ENCODE measurements around the gene SCAF1.

SCAF1 gene, protein sequence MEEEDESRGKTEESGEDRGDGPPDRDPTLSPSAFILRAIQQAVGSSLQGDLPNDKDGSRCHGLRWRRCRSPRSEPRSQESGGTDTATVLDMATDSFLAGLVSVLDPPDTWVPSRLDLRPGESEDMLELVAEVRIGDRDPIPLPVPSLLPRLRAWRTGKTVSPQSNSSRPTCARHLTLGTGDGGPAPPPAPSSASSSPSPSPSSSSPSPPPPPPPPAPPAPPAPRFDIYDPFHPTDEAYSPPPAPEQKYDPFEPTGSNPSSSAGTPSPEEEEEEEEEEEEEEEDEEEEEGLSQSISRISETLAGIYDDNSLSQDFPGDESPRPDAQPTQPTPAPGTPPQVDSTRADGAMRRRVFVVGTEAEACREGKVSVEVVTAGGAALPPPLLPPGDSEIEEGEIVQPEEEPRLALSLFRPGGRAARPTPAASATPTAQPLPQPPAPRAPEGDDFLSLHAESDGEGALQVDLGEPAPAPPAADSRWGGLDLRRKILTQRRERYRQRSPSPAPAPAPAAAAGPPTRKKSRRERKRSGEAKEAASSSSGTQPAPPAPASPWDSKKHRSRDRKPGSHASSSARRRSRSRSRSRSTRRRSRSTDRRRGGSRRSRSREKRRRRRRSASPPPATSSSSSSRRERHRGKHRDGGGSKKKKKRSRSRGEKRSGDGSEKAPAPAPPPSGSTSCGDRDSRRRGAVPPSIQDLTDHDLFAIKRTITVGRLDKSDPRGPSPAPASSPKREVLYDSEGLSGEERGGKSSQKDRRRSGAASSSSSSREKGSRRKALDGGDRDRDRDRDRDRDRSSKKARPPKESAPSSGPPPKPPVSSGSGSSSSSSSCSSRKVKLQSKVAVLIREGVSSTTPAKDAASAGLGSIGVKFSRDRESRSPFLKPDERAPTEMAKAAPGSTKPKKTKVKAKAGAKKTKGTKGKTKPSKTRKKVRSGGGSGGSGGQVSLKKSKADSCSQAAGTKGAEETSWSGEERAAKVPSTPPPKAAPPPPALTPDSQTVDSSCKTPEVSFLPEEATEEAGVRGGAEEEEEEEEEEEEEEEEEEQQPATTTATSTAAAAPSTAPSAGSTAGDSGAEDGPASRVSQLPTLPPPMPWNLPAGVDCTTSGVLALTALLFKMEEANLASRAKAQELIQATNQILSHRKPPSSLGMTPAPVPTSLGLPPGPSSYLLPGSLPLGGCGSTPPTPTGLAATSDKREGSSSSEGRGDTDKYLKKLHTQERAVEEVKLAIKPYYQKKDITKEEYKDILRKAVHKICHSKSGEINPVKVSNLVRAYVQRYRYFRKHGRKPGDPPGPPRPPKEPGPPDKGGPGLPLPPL

DNA sequence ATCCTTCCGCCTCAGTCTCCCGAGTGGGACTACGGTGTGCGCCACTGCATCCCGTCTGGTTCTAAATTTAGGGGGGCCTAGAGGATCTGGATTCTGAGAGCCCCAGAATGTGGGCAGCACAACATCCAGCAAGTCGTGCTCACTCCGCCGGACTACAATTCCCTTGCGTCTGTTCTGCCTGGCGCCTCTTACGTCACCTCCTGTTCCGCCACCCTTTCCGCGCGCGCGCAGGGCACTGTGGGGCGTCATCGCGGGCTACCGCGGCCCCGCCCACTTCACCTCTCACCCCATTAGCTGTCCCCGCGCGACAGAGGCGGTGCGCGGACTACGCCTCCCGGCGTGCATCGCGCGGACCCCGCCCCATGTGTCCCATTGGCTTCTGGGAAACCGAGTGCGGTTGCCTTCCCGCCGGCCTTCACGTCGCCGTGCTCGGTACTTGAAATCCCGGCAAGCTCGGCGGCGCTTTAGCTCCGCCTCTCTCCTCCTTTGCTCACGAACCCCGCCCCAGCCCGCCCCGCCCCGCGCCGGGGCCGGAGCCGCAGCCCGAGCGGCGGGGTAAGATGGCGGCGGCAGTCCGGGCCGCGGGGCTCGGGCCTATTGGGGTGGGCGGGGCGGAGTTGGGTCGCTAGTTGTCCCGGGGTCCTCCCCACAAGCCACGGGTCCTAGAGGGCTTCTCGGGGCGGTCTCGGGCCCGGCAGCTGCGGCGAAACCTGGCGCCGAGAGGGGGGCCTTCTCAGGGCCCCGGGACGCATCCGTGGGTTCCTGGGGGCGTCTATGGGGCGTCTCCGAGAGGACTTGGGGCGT is at the start of gene SCAF1:
Gene SCAF1, plus strand, starts transcription at position 522 of the 804 bp plus-strand sequence. CDS start 2,818 bp downstream, outside the sequence.
- DNase-seq (ENCODE audit: low read depth in 2 of 2) = peak; percentile 98 to 100

DNA sequence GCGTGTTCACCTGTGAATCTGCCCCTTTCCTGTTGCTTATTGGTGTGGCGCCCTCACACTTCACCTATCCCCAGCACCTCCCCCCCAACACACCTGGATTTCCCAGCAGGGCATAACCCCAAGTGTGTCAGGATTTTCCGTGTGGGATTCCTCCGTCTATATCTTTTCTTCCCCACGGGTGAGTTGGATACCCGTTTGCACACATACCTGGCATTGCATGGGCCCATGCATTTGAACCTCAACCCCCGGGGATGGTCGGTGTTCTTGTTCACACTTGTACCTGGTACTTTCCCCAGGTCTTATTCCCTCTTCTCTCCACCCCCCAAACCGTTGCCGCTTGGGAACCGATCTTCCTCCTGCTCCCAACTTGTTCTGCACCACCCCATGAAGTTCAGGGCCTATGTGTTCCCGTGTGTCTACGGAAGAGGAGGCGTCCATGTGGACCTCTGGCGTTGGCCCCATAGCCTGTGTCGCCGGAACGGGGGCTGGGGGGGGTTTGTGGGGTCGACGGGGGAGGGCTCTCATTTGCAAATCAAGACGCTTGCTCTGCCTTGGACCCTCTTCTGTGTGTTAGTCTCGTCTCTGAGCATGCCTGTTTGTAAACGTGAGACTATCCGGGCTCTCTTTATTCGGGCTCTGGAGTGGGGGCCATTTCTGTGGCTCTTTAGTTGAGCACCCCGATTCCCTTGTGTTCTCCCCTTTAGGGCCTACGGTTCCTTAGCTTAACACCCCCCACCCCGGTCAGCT is 49.4 kb upstream of the SCAF1 start:
- DNase-seq (ENCODE audit: low read depth in 2 of 2) = no peak

DNA sequence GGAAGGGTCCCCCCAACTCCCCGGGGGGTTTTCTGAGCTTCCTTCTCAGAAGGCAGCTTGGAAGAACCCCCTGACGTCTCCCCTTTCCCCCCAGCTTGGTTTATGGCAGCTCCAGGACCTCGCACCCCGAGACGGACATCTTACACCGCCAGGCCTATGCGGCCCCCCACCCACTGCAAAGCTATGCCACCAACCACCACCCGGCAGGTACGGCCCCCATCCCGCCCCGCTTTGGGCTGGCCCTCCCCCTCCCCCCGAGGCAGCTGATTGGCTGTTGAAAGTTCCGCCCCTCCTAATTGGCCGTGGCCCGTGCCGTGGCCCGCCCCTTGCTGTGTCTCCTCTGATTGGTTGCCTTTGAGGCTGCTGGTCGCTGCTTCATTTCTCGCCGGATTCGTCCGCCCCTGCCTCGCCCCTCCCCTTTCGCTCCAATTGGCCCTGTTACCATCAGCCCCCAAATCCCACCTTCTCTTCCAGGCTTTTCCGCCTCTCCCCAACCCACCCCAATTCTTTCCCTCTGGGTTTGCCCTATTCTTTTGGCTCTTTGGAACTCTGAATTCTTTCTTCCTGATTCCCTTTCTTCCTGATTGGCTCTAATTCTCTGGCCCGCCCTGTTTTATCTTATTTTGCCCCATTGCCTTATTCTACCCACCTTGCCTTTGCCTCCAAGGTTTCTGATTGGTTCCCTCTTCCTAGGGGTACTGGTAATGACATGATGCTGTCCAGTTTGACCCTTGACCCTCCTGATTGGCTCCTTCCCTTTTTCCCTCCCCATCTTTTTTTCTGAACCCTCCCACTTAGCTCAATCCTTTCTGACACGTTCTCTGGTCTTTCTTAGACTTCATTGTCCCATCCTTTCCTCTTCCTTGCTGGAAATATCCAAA is 48.5 kb upstream of the SCAF1 start:
- peak; percentile 77 to 89 for DNase-seq (ENCODE audit: low read depth in 2 of 2)

DNA sequence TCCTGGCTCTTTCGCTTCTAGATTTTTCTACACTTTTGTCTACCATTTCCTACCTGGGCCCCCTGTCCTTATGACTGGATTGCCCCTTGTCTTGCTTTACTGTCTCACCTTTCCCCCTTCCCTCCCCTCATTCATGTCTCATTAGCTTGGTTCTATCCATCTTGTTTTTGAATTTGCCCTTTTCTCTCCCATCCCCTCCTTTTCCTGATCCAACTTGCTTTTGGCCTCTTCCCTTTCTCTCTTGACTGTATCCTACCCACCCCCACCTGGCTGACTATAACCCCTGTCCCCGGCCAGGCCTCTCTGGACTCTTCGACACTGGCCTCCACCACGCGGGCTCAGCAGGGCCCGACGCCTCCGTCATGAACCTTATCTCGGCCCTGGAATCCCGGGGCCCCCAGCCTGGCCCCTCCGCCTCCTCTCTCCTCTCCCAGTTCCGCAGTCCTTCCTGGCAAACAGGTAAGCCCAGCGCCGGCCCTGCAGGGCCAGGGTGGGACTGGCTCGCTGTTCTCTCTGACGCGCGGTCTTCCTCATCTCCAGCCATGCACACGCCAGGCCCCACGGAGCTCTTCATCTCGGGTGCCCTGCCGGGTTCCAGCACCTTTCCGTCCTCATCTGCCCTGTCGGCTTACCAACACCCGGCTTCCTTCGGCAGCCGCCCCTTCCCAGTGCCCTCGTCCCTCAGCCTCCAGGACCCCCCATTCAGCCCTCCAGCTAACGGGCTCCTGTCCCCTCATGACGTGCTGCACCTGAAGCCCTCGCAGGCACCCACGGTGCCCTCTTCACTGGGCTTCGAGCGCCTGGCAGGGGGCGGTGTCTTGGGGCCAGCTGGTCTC is 47.6 kb upstream of the SCAF1 start:
- DNase-seq (ENCODE audit: low read depth in 2 of 2) = no peak

DNA sequence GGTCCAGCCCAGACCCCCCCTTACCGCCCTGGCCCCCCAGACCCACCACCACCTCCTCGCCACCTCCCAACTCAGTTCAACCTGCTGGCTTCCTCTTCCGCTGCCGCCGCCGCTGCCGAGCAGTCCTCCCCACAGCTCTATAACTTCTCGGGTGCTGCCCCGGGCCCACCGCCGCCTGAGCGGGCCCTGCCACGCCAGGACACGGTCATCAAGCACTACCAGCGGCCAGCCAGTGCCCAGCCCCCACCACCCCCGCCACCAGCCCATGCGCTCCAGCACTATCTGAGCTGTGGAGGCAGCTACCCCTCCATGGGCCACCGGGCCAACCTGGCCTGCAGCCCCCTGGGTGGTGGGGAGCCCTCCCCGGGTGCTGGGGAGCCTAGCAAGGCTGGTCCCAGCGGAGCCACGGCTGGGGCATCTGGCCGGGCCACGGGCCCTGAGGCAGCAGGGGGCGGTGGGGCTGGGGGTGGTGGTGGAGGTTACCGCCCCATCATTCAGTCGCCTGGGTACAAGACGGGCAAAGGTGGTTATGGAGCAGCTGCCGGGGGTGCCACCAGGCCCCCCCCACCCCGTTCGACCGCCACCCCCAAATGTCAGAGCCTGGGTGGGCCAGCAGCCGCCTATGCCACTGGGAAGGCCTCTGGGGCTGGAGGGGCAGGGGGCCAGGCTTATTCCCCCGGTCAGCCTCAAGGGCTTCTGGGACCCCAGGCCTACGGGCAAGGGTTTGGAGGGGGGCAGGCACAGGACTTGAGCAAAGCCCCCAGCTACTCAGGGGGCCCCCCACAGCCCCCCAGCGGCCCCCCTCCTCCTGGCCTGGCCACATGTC is 46.8 kb upstream of the SCAF1 start:
- DNase-seq (ENCODE audit: low read depth in 2 of 2) = no peak

DNA sequence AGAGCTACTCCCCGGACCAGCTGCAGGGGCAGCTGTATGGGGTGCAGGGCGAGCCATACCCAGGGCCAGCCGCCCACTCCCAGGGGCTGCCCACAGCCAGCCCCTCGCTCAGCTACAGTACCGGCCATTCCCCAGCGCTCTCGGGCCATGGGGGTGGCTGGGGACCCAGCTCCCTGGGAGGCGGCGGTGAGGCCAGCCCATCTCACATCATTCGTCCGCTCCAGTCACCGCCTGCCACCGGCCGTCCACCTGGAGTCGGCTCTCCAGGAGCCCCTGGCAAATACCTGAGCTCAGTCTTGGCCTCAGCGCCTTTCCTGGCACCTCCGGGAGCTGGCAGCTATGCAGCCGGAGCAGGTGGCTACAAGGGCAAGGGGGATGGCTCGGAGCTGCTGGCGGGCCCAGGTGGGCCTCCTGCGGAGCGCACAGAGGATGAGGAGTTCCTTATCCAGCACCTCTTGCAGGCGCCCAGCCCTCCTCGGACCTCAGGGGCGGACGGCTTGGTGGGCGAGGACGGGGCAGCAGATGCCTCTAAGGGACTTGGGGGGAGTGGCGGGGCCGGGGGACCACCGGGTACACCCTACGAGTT is 46.1 kb upstream of the SCAF1 start:
- DNase-seq (ENCODE audit: low read depth in 2 of 2) = no peak

DNA sequence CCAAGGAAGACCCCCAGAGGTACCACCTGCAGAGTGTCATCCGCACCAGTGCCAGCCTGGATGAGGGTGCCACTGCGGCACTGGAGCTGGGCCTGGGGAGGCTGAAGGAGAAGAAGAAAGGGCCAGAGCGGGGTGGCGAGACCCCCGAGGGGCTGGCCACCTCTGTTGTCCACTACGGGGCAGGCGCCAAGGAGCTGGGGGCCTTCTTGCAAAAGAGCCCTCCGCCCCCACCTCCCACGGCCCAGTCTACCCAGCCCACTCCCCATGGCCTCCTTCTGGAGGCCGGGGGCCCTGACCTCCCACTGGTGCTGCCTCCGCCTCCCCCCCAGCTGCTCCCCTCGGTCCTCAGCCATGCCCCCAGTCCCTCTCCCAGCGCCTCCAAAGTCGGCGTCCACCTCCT is 45.6 kb upstream of the SCAF1 start:
- DNase-seq (ENCODE audit: low read depth in 2 of 2) = no peak

DNA sequence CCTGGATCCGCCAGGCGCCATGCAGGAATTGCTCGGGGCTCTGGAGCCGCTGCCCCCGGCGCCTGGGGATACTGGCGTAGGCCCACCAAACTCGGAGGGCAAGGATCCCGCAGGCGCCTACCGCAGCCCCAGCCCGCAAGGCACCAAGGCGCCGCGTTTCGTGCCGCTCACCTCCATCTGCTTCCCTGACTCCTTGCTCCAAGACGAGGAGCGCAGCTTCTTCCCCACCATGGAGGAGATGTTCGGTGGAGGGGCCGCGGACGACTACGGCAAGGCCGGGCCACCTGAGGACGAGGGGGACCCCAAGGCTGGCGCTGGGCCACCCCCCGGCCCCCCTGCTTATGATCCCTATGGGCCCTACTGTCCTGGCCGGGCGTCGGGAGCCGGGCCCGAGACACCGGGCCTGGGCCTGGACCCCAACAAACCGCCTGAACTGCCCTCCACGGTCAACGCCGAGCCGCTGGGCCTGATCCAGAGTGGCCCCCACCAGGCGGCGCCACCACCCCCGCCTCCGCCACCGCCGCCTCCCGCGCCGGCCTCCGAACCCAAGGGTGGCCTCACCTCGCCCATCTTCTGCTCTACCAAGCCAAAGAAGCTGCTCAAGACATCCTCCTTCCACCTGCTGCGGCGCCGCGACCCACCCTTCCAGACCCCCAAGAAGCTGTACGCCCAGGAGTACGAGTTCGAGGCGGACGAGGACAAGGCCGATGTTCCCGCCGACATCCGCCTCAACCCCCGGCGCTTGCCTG is 44.9 kb upstream of the SCAF1 start:
- no peak for DNase-seq (ENCODE audit: low read depth in 2 of 2)

DNA sequence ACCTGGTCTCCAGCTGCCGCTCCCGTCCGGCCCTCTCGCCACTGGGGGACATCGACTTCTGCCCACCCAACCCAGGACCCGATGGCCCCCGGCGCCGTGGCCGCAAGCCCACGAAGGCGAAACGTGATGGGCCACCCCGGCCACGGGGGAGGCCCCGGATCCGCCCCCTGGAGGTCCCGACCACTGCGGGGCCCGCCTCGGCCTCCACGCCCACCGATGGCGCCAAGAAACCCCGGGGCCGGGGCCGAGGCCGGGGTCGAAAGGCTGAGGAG is 44.4 kb upstream of the SCAF1 start:
- DNase-seq (ENCODE audit: low read depth in 2 of 2) = no peak

DNA sequence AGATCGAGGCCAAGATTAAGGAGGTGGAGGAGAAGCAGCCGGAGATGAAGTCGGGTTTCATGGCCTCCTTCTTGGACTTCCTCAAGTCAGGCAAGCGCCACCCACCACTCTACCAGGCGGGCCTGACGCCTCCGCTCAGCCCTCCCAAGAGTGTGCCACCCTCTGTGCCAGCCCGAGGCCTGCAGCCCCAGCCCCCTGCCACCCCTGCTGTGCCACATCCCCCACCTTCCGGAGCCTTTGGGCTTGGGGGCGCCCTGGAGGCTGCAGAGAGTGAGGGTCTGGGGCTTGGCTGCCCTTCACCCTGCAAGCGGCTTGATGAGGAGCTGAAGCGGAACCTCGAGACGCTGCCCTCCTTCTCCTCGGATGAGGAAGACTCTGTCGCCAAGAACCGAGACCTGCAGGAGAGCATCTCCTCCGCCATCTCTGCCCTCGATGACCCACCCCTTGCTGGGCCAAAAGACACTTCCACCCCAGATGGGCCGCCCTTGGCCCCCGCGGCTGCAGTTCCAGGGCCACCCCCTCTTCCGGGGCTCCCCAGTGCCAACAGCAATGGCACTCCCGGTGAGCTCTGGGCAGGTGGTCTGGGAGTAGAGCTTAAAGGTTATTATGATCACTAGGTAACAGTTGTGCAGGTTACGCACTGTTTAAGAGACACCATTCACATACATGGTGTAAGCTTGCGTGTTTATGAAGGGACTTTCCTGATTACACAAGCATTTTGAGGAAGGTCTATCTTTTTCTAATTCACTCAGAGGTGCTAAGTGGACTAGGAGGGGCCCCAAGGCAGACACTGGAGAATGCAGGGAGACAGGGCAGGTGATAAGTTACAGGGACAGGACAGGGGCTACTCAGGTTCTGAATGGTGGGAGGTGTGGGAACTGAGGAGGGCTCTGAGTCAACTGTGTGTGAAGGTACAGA is 42.4 kb upstream of the SCAF1 start:
- DNase-seq (ENCODE audit: low read depth in 2 of 2) = no peak

DNA sequence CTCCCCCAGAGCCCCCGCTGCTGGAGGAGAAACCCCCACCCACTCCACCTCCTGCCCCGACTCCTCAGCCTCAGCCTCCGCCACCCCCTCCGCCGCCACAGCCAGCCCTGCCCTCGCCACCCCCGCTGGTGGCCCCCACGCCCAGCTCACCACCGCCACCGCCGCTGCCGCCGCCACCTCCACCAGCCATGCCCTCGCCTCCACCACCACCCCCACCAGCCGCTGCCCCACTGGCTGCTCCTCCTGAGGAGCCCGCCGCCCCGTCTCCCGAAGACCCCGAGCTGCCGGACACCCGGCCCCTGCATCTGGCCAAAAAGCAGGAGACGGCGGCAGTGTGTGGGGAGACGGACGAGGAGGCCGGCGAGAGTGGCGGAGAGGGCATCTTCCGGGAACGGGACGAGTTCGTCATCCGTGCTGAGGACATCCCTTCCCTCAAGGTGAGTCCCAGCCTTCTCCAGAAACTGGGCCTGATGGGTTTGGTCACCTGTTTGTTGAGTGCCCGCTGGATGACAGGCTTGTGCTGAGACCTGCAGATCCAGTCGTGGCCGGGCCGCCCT is 40.4 kb upstream of the SCAF1 start:
- DNase-seq (ENCODE audit: low read depth in 2 of 2) = no peak

DNA sequence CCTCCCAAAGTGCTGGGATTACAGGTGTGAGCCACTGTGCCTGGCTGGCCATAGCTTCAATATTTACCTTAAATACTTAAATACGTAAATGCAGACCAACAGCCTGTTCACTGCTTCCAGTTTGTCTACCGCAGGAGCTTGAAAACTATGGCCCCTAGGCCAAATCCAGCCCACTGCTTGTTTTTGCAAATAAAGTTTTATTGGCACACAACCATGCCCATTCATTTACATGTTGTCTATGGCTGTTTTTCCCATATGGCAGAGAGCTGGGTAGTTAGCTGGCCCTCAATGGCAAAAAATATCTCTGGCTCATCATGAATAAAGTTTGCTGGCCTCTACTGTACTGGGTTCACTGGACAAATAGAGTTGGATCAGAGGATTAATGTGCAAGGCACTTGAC is 39.2 kb upstream of the SCAF1 start:
- DNase-seq (ENCODE audit: low read depth in 2 of 2) = no peak

DNA sequence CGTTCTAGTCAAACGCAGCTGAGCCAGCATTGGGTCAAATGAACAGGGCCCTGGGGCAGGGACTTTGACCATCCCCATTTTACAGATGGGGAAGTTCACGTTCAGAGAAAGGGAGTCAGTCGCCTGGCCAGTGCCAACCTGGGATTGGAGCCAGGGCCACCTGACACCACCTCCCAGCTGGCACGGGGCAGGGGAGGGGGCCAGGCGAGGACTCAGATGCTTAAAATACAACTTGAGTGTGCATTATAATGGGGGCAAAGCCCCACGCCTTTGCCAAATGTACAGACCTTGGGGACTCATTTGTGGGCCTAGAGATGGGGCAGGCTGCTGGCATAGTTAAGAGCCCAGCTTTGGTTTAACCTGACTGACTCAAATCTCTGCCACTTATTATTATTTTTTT is 36.4 kb upstream of the SCAF1 start:
- DNase-seq (ENCODE audit: low read depth in 2 of 2) = no peak

DNA sequence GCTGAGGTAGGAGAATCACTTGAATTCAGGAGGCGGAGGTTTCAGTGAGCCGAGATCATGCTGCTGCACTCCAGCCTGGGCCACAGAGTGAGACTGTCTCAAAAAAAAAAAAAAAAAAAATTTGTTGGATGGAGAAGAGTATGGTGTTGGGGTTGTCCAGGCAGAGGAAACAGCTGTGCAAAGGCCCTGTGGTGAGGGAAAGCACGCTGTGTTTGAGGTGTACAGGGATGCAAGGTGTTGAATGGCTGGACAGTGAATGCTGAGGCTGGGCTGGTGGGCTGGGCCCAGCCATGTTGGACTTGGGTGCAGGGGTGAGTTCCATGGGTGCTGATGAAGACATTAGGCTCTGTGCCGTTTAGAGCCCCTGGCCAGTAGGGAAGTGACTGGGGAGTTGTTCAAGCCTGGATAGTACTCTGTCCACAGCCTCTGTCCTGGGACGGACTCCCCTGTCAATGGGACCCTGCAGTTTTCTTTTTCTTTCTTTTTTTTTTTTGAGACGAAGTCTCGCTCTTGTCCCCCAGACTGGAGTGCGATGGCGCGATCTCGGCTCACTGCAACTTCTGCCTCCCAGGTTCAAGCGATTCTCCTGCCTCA is 32.4 kb upstream of the SCAF1 start:
- DNase-seq (ENCODE audit: low read depth in 2 of 2) = no peak

DNA sequence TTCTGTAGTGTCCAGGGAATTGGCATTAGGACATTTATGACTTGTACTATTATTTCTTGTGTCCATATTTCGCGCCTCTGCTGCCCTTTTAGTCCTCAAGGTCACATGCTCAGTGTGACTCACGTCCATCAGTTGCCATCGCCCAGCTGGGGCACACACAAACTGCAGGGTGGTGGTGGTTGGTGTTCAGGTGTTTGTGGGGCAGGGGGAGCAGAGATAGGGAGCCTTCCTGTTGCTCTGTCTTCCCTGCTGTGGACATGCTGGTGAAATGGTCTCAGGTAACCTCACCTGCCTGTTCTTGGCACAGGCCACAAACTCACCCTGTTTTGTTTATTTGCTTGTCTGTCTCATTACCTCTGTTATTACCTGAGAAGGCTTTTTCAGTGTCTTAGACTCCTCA is 28.6 kb upstream of the SCAF1 start:
- DNase-seq (ENCODE audit: low read depth in 2 of 2) = no peak

Data from stimulated activated CD8-positive, alpha-beta memory T cell treated with anti-CD3 and anti-CD28 coated beads, Interleukin-15, amount 100 ng/mL, for 4 hours (primary cell).